Suprapubic skin (tissue), 4 donors: ENCODE data around the gene FAM163B.

Experiments used
- POLR2A ChIP-seq, 2 donors: fragments of 450-650 bp; IDR thresholded peaks; one replicate each; pipeline ENCODE4 v1.6.1; 2017; ENCODE audit warnings: antibody characterized with exemption in 2 of 2, mild to moderate bottlenecking in 2 of 2, moderate library complexity in 2 of 2
- POLR2AphosphoS5 ChIP-seq, 3 donors: sonication (generic); formaldehyde crosslinking; IDR thresholded peaks; one replicate each; pipeline ENCODE4 v1.6.1; 2017; ENCODE audit warnings: antibody characterized with exemption in 3 of 3

DNA sequence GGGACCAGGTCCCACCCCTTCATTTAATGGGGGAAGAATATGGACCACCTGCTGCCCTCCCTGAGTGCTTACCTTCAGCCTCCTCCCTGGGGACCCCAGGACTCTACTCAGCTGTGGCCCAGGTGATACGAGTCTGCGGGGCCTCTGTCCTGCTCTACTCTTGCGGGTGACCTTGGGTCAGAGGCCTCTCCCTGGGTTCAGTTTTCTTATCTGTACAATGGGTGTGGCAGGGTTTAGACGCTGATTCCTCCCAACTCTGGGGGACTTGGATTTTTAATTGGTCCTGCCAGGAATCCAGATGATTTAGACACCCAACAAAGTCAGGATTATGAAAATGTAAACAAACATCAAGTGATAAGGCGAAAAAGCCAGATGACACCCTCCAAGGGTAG lies 25.0 kb downstream of the FAM163B start:
- TF ChIP-seq POLR2A (IDR thresholded peaks at IDR 0.05) (no peak), POLR2AphosphoS5 (IDR thresholded peaks at IDR 0.05) (no peak)
